GM11168 (cell line): Measurements from ENCODE around the gene MCUR1.
"Not testable (repeated sequence)": the region's sequence is repeated elsewhere in the genome, so short reads cannot be mapped to it uniquely, and the experiment has no call there.

Experiments
- in situ Hi-C: fragments of 300-500 bp; cut with MboI; formaldehyde crosslinking; loops from one replicate; pipeline ENCODE4 v1.12.0; 2022; ENCODE audit warnings: low sequenced_read_pairs; ENCODE audit not compliant: unreplicated experiment

Gene MCUR1

DNA sequence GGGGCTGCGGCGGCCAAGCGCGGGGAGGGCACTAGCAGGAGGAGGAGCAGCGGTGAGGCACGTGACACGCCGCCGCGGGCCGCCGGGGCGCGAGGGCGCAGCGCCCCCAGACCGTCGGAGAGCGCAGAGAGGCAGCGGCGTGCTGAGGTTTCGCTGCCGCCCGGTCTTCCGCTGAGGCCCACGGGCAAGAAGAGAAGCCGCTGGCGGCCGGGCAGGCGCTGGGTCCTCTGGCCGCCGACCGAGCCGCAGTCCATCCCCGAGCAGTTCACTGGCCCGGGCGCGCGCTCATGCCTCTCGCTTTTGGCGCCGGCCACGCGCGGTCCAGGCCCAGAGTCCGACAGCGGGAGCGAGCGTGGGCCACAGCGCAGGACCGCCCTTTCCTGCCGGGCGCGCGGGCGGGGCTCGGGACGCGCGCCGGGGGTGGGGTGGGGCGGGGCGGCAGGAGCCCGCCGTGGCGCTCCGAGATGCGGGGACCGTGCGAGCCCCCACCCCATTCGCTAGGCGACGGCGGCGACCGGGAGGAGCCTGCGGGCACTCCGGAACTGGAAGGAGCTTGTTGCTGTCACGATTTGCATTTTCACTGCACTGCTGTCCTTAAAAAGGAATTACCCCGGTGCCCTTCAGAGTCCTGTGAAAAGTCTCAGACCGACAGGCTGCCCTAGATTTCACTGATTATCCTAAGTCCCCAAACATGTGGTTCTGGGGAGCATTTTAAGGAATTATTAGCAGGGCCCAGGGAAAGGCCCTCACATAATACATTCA is at the start of gene MCUR1:
TSS of gene MCUR1 (minus strand) at position 382 of the 762 bp plus-strand sequence. CDS start at position 254, 128 bp downstream.
- in situ Hi-C loops, result no loop called here

DNA sequence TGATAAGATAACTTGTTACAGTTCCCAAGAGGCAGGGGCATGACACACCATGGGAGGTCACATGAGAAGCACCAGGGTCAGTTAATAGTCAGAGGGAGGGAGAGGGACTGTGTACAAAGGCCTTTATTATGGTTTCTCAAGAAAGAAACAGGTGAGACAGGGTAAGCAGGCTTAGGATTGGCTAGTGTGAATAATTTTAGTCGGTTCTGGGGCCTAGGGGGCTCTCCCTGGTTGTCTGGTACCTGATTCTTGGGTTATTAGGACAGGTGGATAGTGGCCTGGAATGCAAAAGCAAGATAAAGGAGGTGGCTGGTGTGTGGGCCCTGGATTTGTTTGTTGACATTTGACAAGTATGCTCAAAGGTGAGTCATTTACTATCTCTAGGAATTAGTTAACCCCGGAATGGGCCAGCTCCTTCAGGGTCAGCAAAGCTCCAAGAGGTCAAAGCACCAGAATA is 49.4 kb upstream of the MCUR1 start:
- in situ Hi-C loops, result no loop called here

GRCh38 chr6:13860556-13861185 is 46.3 kb upstream of the MCUR1 start:
- in situ Hi-C loops, result not testable (repeated sequence)

- in situ Hi-C loops, result no loop called here
Measured at GRCh38 chr6:13859871-13860555, 45.7 kb upstream of the MCUR1 start.

- in situ Hi-C loops, result no loop called here
Measured at GRCh38 chr6:13854716-13855250, 40.4 kb upstream of the MCUR1 start.

DNA sequence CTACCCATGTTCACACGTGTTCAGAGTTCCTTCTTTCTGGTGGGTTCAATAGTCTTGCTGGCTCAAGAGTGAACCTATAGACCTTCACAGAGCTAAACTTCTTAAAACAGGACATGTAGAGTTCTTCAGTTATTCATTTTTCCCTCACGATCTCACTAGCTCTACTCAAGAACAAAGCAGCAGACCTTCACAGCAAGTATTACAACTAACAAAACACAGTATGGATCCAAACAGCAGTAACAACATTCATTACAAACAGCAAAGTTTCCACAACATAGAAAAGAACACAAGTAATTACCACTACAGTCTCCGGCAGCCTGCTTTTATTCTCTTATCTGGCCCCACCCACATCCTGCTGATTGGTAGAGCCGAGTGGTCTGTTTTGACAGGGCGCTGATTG is 39.5 kb upstream of the MCUR1 start:
- in situ Hi-C loops, result no loop called here

- in situ Hi-C loops, result no loop called here
Measured at GRCh38 chr6:13851803-13852202, 37.4 kb upstream of the MCUR1 start.

DNA sequence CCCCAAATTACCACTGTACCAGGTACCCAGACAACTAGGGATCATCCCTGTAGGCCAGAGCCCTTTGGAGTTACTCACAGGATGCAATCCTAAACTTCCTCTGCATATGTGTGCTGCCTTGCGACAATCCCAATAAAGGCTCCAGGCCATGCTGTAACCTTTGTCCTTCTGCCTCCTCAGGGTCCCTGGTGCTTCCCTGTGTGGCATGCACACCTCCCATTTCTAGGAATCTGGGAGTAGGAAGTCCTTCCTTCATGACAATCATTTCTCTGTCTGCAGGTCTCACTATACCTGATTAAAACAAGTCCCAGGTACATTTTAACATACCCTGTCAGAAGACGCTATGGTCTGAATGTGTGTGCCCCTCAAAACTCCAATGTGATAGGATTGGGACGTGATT is 37.0 kb upstream of the MCUR1 start:
- in situ Hi-C loops, result no loop called here

DNA sequence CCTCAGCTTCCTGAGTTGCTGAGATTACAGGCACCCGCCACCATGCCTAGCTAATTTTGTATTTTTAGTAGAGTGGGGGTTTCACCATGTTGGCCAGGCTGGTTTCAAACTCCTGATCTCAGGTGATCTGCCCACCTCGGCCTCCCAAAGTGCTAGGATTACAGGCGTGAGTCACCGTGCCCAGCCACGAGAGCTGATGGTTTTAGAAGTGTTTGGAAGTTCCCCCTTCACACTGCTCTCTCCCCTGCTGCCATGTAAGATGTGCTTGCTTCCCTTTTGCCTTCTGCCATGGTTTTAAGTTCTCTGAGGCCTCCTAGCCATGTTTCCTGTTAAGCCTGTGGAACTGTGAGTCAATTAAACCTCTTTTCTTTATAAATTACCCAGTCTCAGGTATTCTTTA is 36.3 kb upstream of the MCUR1 start:
- in situ Hi-C loops, result not testable (repeated sequence)

GRCh38 chr6:13848522-13849150 is 34.3 kb upstream of the MCUR1 start:
- in situ Hi-C loops, result no loop called here

- in situ Hi-C loops, result no loop called here
Measured at GRCh38 chr6:13847326-13848050, 33.1 kb upstream of the MCUR1 start.

- in situ Hi-C loops, result no loop called here
Measured at GRCh38 chr6:13846841-13847240, 32.5 kb upstream of the MCUR1 start.

DNA sequence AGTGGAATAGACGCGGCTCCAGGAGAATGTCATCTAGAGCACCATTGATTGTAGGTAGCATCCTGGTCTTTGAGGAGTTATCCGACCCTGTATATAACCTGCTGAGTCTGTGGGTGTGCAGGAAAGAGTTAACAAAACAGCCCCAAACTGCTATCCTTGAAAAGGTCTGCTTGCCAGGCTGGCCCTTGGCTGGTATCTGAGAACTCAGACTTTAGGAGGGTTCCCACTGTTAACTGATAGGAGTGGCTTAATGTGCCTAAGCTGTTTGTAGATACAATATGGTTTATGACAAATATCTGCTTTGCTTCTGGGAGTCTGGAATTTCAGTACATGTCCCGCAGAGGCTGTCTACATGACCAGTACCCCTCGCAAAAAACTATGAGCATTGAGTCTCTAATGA is 27.6 kb upstream of the MCUR1 start:
- in situ Hi-C loops, result no loop called here

DNA sequence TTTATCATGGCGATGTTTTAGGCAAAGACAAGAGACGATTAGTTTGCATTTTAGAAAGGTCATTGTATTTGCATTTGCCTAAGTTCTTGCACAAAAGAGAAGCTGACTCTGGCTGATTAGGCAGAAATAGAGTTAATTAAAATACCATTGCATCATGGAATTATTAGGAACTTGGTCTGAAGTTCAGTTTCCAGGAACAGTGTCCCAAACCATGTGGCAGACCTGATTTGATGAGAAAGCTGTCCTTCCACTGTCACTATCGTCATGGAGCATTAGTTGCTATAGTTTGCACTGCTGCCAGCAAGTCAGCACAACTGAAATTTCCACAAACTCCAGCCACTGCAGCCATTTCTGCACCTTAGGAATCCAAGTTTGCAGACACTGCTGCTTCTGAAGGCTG is 24.3 kb upstream of the MCUR1 start:
- in situ Hi-C loops, result no loop called here

GRCh38 chr6:13836170-13836569 is 21.8 kb upstream of the MCUR1 start:
- in situ Hi-C loops, result no loop called here

DNA sequence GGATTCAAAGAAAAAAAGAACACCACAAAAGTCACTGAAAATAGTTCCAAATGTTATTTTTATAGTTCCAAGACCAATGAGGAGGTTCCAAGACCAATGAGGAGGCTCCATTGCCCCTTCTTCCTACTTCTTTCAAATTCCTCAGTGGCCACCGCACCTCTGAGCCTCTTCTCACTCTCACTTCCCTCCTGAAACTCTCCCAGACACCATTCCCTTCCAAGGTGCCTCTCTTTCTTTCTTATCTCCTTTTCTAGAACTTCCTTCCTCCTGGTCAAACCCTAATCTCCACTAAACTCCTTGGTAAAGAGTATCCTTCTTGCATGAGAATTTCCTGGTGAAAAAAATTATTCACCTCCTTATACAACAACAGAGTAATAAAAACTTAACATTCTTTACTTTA is 20.4 kb upstream of the MCUR1 start:
- in situ Hi-C loops, result no loop called here

GRCh38 chr6:13834018-13834417 is 19.7 kb upstream of the MCUR1 start:
- in situ Hi-C loops, result not testable (repeated sequence)

- in situ Hi-C loops, result no loop called here
Measured at GRCh38 chr6:13832778-13833177, 18.4 kb upstream of the MCUR1 start.

DNA sequence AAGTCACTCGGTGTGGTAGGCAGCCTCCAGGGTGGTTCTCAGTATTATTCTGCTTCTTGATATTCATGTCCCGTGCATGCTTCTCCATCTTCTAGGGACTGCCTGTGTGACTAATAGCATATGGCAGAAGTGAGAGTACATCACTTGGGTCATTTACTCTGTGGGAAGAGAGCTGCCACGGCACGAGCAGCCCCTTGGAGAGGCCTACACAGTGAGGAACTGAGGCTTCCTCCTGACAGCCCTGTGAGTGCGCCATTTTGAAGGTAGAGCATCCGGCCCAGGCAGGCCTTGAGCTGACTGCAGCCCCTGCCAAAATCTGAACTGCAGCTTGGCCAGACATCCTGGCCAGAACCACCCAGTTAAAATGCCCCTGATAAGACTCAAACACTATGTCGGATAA is 17.3 kb upstream of the MCUR1 start:
- in situ Hi-C loops, result no loop called here

GRCh38 chr6:13830803-13831202 is 16.4 kb upstream of the MCUR1 start:
- in situ Hi-C loops, result no loop called here
